ENCODE measurements around the gene TACC2.

Gene TACC2

GRCh38 chr10:122207596-122207995 lies 218.6 kb downstream of the TACC2 start:
- H2BK5ac ChIP-seq (ENCODE audit: low read length), result no peak overlapping the region
- H3K27me3 ChIP-seq (ENCODE audit: insufficient read depth, low read length, poor library complexity), result no peaks in the 10 kb centered on the region
- no peak overlapping the region for H4K8ac ChIP-seq (ENCODE audit: low read depth, low read length)
- H3K36me3 ChIP-seq (ENCODE audit: control insufficient read depth, insufficient read depth, low read length), result no peaks in the 10 kb centered on the region
- peaks cover 5% of the 10 kb centered on the region for H3K79me1 ChIP-seq (ENCODE audit: low read length)
- no peak overlapping the region for H3K9ac ChIP-seq (ENCODE audit: low read length)
- no peak overlapping the region for H2BK15ac ChIP-seq (replicated peaks; ENCODE audit: low read depth)
- no CpG with 5 or more reads among the region's 8 CpGs for WGBS (ENCODE audit: extremely low coverage, insufficient coverage, low lambda C conversion rate)
- H4K5ac ChIP-seq (ENCODE audit: low read length), result no peak overlapping the region
- H3K18ac ChIP-seq (ENCODE audit: low read length), result no peak overlapping the region
- no peak for DNase-seq
- H3K4me3 ChIP-seq (ENCODE audit: low read length), result no peak overlapping the region
- H3K79me2 ChIP-seq (ENCODE audit: control insufficient read depth, insufficient read depth, low read length), result no peaks in the 10 kb centered on the region
- no peak overlapping the region for H3K56ac ChIP-seq (ENCODE audit: low read length)
- H3K4me2 ChIP-seq (ENCODE audit: low read length), result no peak overlapping the region
- no peak overlapping the region for H2BK120ac ChIP-seq (ENCODE audit: low read depth, low read length)
- no peak overlapping the region for H2AK5ac ChIP-seq (ENCODE audit: low read length)
- peak overlapping the region; percentile 66 for H3K23ac ChIP-seq (ENCODE audit: low read length)
- no peaks in the 10 kb centered on the region for H3K4me1 ChIP-seq (ENCODE audit: control insufficient read depth, low read depth, low read length)
- H3K27ac ChIP-seq (ENCODE audit: low read depth, low read length), result no peak overlapping the region
- no peak overlapping the region for H3K4ac ChIP-seq (ENCODE audit: low read depth, low read length)

GRCh38 chr10:122208571-122209430 lies 219.8 kb downstream of the TACC2 start:
- Histone ChIP-seq H3K36me3 (ENCODE audit: control insufficient read depth, insufficient read depth, low read length) (no peaks in the 10 kb centered on the region), H3K4ac (ENCODE audit: low read depth, low read length) (no peak overlapping the region), H4K8ac (ENCODE audit: low read depth, low read length) (no peak overlapping the region), H2BK120ac (ENCODE audit: low read depth, low read length) (no peak overlapping the region), H4K5ac (ENCODE audit: low read length) (no peak overlapping the region), H3K18ac (ENCODE audit: low read length) (no peak overlapping the region), H3K27ac (ENCODE audit: low read depth, low read length) (no peak overlapping the region), H3K27me3 (ENCODE audit: insufficient read depth, low read length, poor library complexity) (no peaks in the 10 kb centered on the region), H3K79me1 (ENCODE audit: low read length) (peaks cover 7% of the 10 kb centered on the region), H3K4me3 (ENCODE audit: low read length) (no peak overlapping the region), H3K79me2 (ENCODE audit: control insufficient read depth, insufficient read depth, low read length) (no peaks in the 10 kb centered on the region), H2BK15ac (replicated peaks; ENCODE audit: low read depth) (no peak overlapping the region), H2AK5ac (ENCODE audit: low read length) (no peak overlapping the region), H3K23ac (ENCODE audit: low read length) (no peak overlapping the region), H3K56ac (ENCODE audit: low read length) (no peak overlapping the region), H3K9ac (ENCODE audit: low read length) (no peak overlapping the region), H3K4me1 (ENCODE audit: control insufficient read depth, low read depth, low read length) (no peaks in the 10 kb centered on the region), H2BK5ac (ENCODE audit: low read length) (no peak overlapping the region), H3K4me2 (ENCODE audit: low read length) (no peak overlapping the region)
- no peak for DNase-seq
- WGBS (ENCODE audit: extremely low coverage, insufficient coverage, low lambda C conversion rate), result no CpG with 5 or more reads among the region's 14 CpGs

GRCh38 chr10:122210481-122211265 lies 221.7 kb downstream of the TACC2 start:
- no peaks in the 10 kb centered on the region for H3K36me3 ChIP-seq (ENCODE audit: control insufficient read depth, insufficient read depth, low read length)
- no peak overlapping the region for H3K56ac ChIP-seq (ENCODE audit: low read length)
- H3K4me3 ChIP-seq (ENCODE audit: low read length), result no peak overlapping the region
- no peak overlapping the region for H2BK120ac ChIP-seq (ENCODE audit: low read depth, low read length)
- H2AK5ac ChIP-seq (ENCODE audit: low read length), result no peak overlapping the region
- no peak overlapping the region for H3K4ac ChIP-seq (ENCODE audit: low read depth, low read length)
- H3K79me1 ChIP-seq (ENCODE audit: low read length), result peaks cover 8% of the 10 kb centered on the region
- no peaks in the 10 kb centered on the region for H3K27me3 ChIP-seq (ENCODE audit: insufficient read depth, low read length, poor library complexity)
- no CpG with 5 or more reads among the region's 30 CpGs for WGBS (ENCODE audit: extremely low coverage, insufficient coverage, low lambda C conversion rate)
- H3K27ac ChIP-seq (ENCODE audit: low read depth, low read length), result no peak overlapping the region
- no peak overlapping the region for H3K18ac ChIP-seq (ENCODE audit: low read length)
- no peak overlapping the region for H3K4me2 ChIP-seq (ENCODE audit: low read length)
- no peak overlapping the region for H4K5ac ChIP-seq (ENCODE audit: low read length)
- H4K8ac ChIP-seq (ENCODE audit: low read depth, low read length), result no peak overlapping the region
- no peak for DNase-seq
- no peak overlapping the region for H2BK15ac ChIP-seq (replicated peaks; ENCODE audit: low read depth)
- H3K23ac ChIP-seq (ENCODE audit: low read length), result no peak overlapping the region
- no peaks in the 10 kb centered on the region for H3K79me2 ChIP-seq (ENCODE audit: control insufficient read depth, insufficient read depth, low read length)
- no peak overlapping the region for H2BK5ac ChIP-seq (ENCODE audit: low read length)
- H3K4me1 ChIP-seq (ENCODE audit: control insufficient read depth, low read depth, low read length), result no peaks in the 10 kb centered on the region
- H3K9ac ChIP-seq (ENCODE audit: low read length), result no peak overlapping the region

- peaks cover 4% of the 10 kb centered on the region for H3K79me1 ChIP-seq (ENCODE audit: low read length)
- no peak overlapping the region for H4K8ac ChIP-seq (ENCODE audit: low read depth, low read length)
- H3K23ac ChIP-seq (ENCODE audit: low read length), result no peak overlapping the region
- no peak overlapping the region for H3K27ac ChIP-seq (ENCODE audit: low read depth, low read length)
- no peak overlapping the region for H2BK120ac ChIP-seq (ENCODE audit: low read depth, low read length)
- no peak overlapping the region for H2BK5ac ChIP-seq (ENCODE audit: low read length)
- H3K36me3 ChIP-seq (ENCODE audit: control insufficient read depth, insufficient read depth, low read length), result no peaks in the 10 kb centered on the region
- DNase-seq, result no peak
- no peak overlapping the region for H3K9ac ChIP-seq (ENCODE audit: low read length)
- H3K56ac ChIP-seq (ENCODE audit: low read length), result no peak overlapping the region
- H3K79me2 ChIP-seq (ENCODE audit: control insufficient read depth, insufficient read depth, low read length), result no peaks in the 10 kb centered on the region
- no peaks in the 10 kb centered on the region for H3K27me3 ChIP-seq (ENCODE audit: insufficient read depth, low read length, poor library complexity)
- H2BK15ac ChIP-seq (replicated peaks; ENCODE audit: low read depth), result no peak overlapping the region
- no peak overlapping the region for H3K18ac ChIP-seq (ENCODE audit: low read length)
- no peak overlapping the region for H3K4me3 ChIP-seq (ENCODE audit: low read length)
- H2AK5ac ChIP-seq (ENCODE audit: low read length), result no peak overlapping the region
- H3K4me2 ChIP-seq (ENCODE audit: low read length), result no peak overlapping the region
- H3K4me1 ChIP-seq (ENCODE audit: control insufficient read depth, low read depth, low read length), result no peaks in the 10 kb centered on the region
- no peak overlapping the region for H4K5ac ChIP-seq (ENCODE audit: low read length)
- no CpG with 5 or more reads among the region's 3 CpGs for WGBS (ENCODE audit: extremely low coverage, insufficient coverage, low lambda C conversion rate)
- no peak overlapping the region for H3K4ac ChIP-seq (ENCODE audit: low read depth, low read length)
Measured at GRCh38 chr10:122213364-122213763, 224.4 kb downstream of the TACC2 start.

GRCh38 chr10:122213766-122214165 lies 224.8 kb downstream of the TACC2 start:
- peak; percentile 21 for DNase-seq
- H4K8ac ChIP-seq (ENCODE audit: low read depth, low read length), result no peak overlapping the region
- H3K4me1 ChIP-seq (ENCODE audit: control insufficient read depth, low read depth, low read length), result no peaks in the 10 kb centered on the region
- no peaks in the 10 kb centered on the region for H3K27me3 ChIP-seq (ENCODE audit: insufficient read depth, low read length, poor library complexity)
- no peak overlapping the region for H3K4ac ChIP-seq (ENCODE audit: low read depth, low read length)
- H2BK5ac ChIP-seq (ENCODE audit: low read length), result no peak overlapping the region
- H3K23ac ChIP-seq (ENCODE audit: low read length), result no peak overlapping the region
- no peaks in the 10 kb centered on the region for H3K36me3 ChIP-seq (ENCODE audit: control insufficient read depth, insufficient read depth, low read length)
- H3K4me2 ChIP-seq (ENCODE audit: low read length), result no peak overlapping the region
- peaks cover 4% of the 10 kb centered on the region for H3K79me1 ChIP-seq (ENCODE audit: low read length)
- no peaks in the 10 kb centered on the region for H3K79me2 ChIP-seq (ENCODE audit: control insufficient read depth, insufficient read depth, low read length)
- no peak overlapping the region for H3K27ac ChIP-seq (ENCODE audit: low read depth, low read length)
- no CpG with 5 or more reads among the region's 7 CpGs for WGBS (ENCODE audit: extremely low coverage, insufficient coverage, low lambda C conversion rate)
- H2AK5ac ChIP-seq (ENCODE audit: low read length), result no peak overlapping the region
- no peak overlapping the region for H2BK15ac ChIP-seq (replicated peaks; ENCODE audit: low read depth)
- H3K56ac ChIP-seq (ENCODE audit: low read length), result no peak overlapping the region
- no peak overlapping the region for H3K4me3 ChIP-seq (ENCODE audit: low read length)
- no peak overlapping the region for H3K9ac ChIP-seq (ENCODE audit: low read length)
- no peak overlapping the region for H4K5ac ChIP-seq (ENCODE audit: low read length)
- no peak overlapping the region for H2BK120ac ChIP-seq (ENCODE audit: low read depth, low read length)
- H3K18ac ChIP-seq (ENCODE audit: low read length), result no peak overlapping the region

Measured in mesendoderm (in vitro differentiated cells).